Smooth muscle cell of the brain vasculature (primary cell): ENCODE measurements around the gene PPIF.
"Not testable (repeated sequence)": the region's sequence is repeated elsewhere in the genome, so short reads cannot be mapped to it uniquely, and the experiment has no call there.

Experiments used
- DNase-seq: peaks from one replicate; pipeline ENCODE4 v3.0.0-alpha.2; 2012; ENCODE audit warnings: low read depth, low spot score

The PPIF gene

GRCh38 chr10:79331709-79332108, 15.6 kb upstream of the PPIF start:
- DNase-seq = no peak

GRCh38 chr10:79332610-79333315, 14.5 kb upstream of the PPIF start:
- not testable (repeated sequence) for DNase-seq

GRCh38 chr10:79333513-79333912, 13.8 kb upstream of the PPIF start:
- no peak for DNase-seq

- no peak for DNase-seq
Measured at GRCh38 chr10:79334573-79334972, 12.7 kb upstream of the PPIF start.

- DNase-seq = no peak
Measured at GRCh38 chr10:79335094-79335469, 12.2 kb upstream of the PPIF start.

GRCh38 chr10:79335470-79336235, 11.6 kb upstream of the PPIF start:
- no peak for DNase-seq

GRCh38 chr10:79336276-79336675, 11.0 kb upstream of the PPIF start:
- no peak for DNase-seq

- DNase-seq = peak; percentile 58
Measured at GRCh38 chr10:79336739-79337138, 10.5 kb upstream of the PPIF start.

GRCh38 chr10:79337783-79338469, 9.3 kb upstream of the PPIF start:
- not testable (repeated sequence) for DNase-seq

GRCh38 chr10:79339266-79339665, 8.0 kb upstream of the PPIF start:
- no peak for DNase-seq

- no peak for DNase-seq
Measured at GRCh38 chr10:79340646-79341244, 6.5 kb upstream of the PPIF start.

- DNase-seq = no peak
Measured at GRCh38 chr10:79342295-79342761, 4.9 kb upstream of the PPIF start.

- no peak for DNase-seq
Measured at GRCh38 chr10:79342811-79343561, 4.3 kb upstream of the PPIF start.

GRCh38 chr10:79344502-79345195, 2.6 kb upstream of the PPIF start:
- DNase-seq = no peak

GRCh38 chr10:79345241-79346011, 1.8 kb upstream of the PPIF start:
- DNase-seq = no peak

GRCh38 chr10:79346012-79346340, 1.3 kb upstream of the PPIF start:
- no peak for DNase-seq

GRCh38 chr10:79346388-79347225, 662 bp upstream of the PPIF start:
- no peak for DNase-seq

- DNase-seq = peak; percentile 33
Measured at GRCh38 chr10:79347894-79348639, 798 bp downstream of the PPIF start.

- no peak for DNase-seq
Measured at GRCh38 chr10:79348640-79348988, 1.3 kb downstream of the PPIF start.
